Stimulated activated CD8-positive, alpha-beta memory T cell treated with anti-CD3 and anti-CD28 coated beads, Interleukin-7, amount 100 ng/mL, for 1 hour (primary cell): Measurements from ENCODE around the gene KASH5.

Experiments
- DNase-seq, 2 donors: peaks; one replicate each; pipeline ENCODE4 v3.0.0-alpha.2; 2020; ENCODE audit warnings: low read depth in 2 of 2

Gene KASH5

GRCh38 chr19:49395581-49396407 lies 7.7 kb downstream of the KASH5 start:
- DNase-seq, result no peak

GRCh38 chr19:49396738-49397505 lies 8.9 kb downstream of the KASH5 start:
- no peak for DNase-seq

- no peak for DNase-seq
Observed at GRCh38 chr19:49398001-49398615, 10.1 kb downstream of the KASH5 start.

- no peak for DNase-seq
Observed at GRCh38 chr19:49398931-49399330, 10.9 kb downstream of the KASH5 start.

GRCh38 chr19:49400029-49400428 lies 12.0 kb downstream of the KASH5 start:
- no peak for DNase-seq

GRCh38 chr19:49403404-49404187 lies 15.5 kb downstream of the KASH5 start:
- DNase-seq, result no peak

- DNase-seq, result no peak
Observed at GRCh38 chr19:49407079-49407478, 19.0 kb downstream of the KASH5 start.

GRCh38 chr19:49407482-49408015 lies 19.5 kb downstream of the KASH5 start:
- no peak for DNase-seq

- no peak for DNase-seq
Observed at GRCh38 chr19:49408816-49409440, 20.9 kb downstream of the KASH5 start.

GRCh38 chr19:49409441-49410029 lies 21.5 kb downstream of the KASH5 start:
- no peak for DNase-seq

GRCh38 chr19:49411681-49412326 lies 23.8 kb downstream of the KASH5 start:
- DNase-seq, result no peak

GRCh38 chr19:49413348-49413747 lies 25.3 kb downstream of the KASH5 start:
- no peak for DNase-seq

GRCh38 chr19:49414256-49414655 lies 26.2 kb downstream of the KASH5 start:
- no peak for DNase-seq

GRCh38 chr19:49415102-49415809 lies 27.2 kb downstream of the KASH5 start:
- DNase-seq, result no peak

- DNase-seq, result no peak
Observed at GRCh38 chr19:49415810-49416200, 27.8 kb downstream of the KASH5 start.

- DNase-seq, result no peak
Observed at GRCh38 chr19:49417088-49417487, 29.0 kb downstream of the KASH5 start.

GRCh38 chr19:49418511-49418910 lies 30.5 kb downstream of the KASH5 start:
- DNase-seq, result no peak

GRCh38 chr19:49419173-49419572 lies 31.1 kb downstream of the KASH5 start:
- DNase-seq, result no peak

- no peak for DNase-seq
Observed at GRCh38 chr19:49420227-49420626, 32.2 kb downstream of the KASH5 start.
